ENCODE results near the gene CALHM6.

CALHM6 gene

GRCh38 chr6:116446399-116446798, 14.8 kb upstream of the CALHM6 start:
- DNase-seq = no peak

GRCh38 chr6:116447052-116447451, 14.1 kb upstream of the CALHM6 start:
- no peak for DNase-seq

DNA sequence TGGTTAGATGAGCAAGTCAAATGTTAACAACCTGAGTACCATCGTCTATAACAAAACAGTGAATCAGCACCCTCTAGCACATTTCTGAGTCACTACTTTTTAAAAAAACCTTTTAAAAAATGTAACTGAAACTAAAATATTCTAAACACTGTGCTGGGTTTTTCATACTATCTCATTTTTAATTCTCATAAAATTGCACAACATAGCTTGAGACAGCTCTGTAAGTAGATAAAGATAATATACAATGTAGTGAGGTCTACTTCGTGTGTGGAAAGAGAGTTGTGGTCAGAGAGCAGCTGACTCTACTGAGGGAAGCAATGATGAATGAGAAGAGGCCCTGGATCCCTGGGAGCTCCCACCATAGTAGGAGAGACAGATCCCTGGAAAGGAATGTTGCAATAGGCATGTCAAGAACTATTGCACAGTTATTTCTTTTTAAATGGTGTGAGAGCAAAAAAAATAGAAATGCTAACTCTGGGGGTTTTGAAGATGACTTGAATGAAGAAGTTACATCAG, 13.6 kb upstream of the CALHM6 start:
- peak in 1 of 2 donors; percentile 48 for DNase-seq

- no peak for DNase-seq
These were observed 11.6 kb upstream of the CALHM6 start for GRCh38 chr6:116449565-116449964.

- DNase-seq = no peak
These were observed 10.9 kb upstream of the CALHM6 start for GRCh38 chr6:116450185-116450710.

- no peak for DNase-seq
These were observed 10.1 kb upstream of the CALHM6 start for GRCh38 chr6:116450769-116451740.

- DNase-seq = no peak
These were observed 9.3 kb upstream of the CALHM6 start for GRCh38 chr6:116451916-116452315.

DNA sequence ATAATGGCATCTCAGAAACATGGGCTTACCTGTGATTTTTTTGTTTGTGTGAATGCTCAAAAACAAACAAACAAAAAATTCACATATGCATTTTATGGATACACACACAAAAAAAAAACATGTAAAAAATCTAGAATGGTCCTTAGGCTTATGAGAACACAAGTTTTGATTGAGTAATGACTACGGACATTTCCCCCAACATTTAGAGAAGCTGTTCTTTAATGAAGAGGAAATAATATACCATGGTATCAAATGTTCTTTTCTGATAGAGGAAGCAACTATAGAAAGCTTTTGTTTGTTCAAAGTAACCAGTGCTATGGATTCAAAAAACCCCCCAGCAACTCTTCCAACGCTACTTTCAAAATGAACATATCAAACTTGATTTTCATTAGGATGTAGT, 8.6 kb upstream of the CALHM6 start:
- no peak for DNase-seq

GRCh38 chr6:116456106-116456505, 5.1 kb upstream of the CALHM6 start:
- no peak for DNase-seq

DNA sequence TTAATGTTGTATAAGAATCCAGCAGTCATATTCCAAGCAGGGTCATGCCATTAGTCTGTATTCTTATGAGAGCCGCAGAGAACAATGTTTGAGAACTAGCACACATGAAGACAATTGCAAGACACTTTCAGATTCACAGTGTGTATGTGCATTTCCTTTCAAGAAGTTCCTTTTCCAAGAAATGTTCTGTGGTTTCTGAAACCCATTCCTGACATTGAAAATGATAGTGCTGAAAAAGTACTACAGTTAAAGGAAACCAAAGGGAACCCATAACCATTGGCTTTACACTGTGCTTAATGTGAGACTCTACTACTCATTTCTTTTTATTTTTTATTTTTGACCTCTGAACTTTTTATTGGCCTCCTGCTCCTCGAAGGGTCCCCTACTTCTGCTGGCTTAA, 4.2 kb upstream of the CALHM6 start:
- DNase-seq = no peak

- no peak for DNase-seq
These were observed 2.9 kb upstream of the CALHM6 start for GRCh38 chr6:116458264-116458663.

- no peak for DNase-seq
These were observed 1.2 kb upstream of the CALHM6 start for GRCh38 chr6:116459927-116460326.

GRCh38 chr6:116461932-116462885, 1.0 kb downstream of the CALHM6 start:
- DNase-seq = peak; percentile 33 to 61

DNA sequence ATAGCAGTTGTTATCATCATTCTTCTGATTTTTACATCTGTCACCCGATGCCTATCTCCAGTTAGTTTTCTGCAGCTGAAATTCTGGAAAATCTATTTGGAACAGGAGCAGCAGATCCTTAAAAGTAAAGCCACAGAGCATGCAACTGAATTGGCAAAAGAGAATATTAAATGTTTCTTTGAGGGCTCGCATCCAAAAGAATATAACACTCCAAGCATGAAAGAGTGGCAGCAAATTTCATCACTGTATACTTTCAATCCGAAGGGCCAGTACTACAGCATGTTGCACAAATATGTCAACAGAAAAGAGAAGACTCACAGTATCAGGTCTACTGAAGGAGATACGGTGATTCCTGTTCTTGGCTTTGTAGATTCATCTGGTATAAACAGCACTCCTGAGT, 2.1 kb downstream of the CALHM6 start:
- DNase-seq = no peak

GRCh38 chr6:116465246-116465645, 4.1 kb downstream of the CALHM6 start:
- DNase-seq = peak in 1 of 2 donors; percentile 38

DNA sequence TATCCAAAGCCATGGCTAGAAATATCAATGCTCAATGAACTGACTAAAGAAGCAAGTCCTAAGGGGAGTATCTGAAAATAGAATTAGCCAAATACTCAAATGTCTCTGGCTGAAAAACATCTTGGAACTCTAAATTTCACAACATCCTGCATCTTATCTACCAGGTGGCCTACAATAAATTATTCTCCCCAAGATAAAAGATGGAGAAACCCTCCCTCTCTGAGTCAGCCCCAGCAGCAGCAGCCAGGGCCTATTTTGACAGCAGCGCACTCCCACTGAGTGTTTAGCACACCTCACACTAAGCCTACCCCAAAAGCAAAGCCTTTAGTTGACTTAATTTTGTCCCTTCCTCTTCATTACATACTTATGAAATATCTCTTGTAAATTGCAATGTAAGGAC, 5.9 kb downstream of the CALHM6 start:
- no peak for DNase-seq

DNA sequence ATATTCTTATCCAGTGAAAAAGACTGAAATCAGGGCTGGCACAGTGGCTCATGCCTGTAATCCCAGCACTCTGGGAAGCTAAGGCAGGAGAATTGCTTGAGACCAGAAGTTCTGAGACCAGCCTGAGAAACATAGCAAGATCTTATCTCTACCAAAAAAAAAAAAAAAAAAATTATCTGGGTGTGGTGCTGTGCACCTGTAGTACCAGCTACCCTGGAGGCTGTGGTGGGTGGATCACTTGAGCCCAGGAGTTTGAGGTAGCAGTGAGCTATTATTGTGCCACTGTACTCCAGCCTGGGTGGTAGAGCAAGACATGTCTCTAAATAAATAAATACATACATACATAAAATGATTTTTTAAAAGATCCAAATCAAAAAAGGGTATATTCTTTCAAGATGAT, 6.3 kb downstream of the CALHM6 start:
- no peak for DNase-seq

DNA sequence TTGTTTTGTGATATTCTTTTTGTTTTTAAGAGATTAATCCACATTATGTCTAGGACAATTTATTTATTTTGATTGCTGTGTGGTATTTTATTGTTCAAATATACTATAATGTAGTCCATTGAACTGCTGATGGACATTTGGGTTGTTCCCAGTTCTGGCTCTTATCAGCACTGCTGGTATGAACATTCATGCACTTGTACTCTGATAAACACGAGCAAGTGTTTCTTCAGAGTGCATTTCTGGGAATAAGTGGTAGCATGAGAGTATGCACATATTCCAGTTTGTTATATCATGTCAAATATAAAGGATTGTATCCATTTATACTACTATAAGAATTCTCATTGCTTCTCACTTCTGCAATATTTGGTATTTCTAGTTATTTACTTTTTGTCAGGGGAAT, 7.1 kb downstream of the CALHM6 start:
- no peak for DNase-seq

- DNase-seq = no peak
These were observed 10.4 kb downstream of the CALHM6 start for GRCh38 chr6:116471531-116471930.

GRCh38 chr6:116472706-116473105, 11.5 kb downstream of the CALHM6 start:
- DNase-seq = no peak

- no peak for DNase-seq
These were observed 14.0 kb downstream of the CALHM6 start for GRCh38 chr6:116475141-116475540.

DNA sequence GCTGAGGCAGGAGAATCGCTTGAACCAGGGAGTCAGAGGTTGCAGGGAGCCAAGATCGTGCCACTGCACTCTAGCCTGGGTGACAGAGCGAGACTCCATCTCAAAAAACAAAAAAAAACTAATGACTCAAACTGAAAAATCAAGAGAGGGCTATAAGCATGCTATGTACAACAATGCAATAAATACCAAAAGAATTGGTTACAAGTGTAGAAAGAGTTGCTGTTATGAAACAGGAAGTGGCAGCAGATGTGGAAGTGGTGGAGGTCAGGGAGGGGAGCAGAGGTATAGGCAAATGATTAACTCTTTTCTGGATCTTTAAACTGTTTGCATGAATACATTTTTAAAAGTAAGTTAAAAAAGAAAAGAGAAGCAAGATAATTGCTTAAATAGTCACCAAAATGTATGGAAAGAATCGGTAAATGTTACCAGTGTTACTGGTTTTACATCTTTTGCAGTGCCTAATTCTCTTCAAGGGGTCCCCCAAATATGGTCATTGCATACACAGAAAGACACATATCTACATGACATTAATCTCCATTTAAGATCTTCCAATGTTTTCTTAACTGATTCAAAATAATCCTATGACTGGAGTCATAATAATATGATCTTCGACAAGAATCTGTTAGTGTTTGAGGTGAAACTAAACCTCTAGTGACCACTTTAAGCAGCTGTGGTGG, 15.0 kb downstream of the CALHM6 start:
- peak; percentile 22 to 42 for DNase-seq
